GM21447 (cell line): Measurements from ENCODE around the gene SLC47A1.
"Not testable (repeated sequence)": the region's sequence is repeated elsewhere in the genome, so short reads cannot be mapped to it uniquely, and the experiment has no call there.

Source experiments
- ATAC-seq: cut with Tn5 transposase; IDR thresholded peaks from one replicate; pipeline ENCODE4 v1.9.1; 2021; ENCODE audit not compliant: unreplicated experiment

SLC47A1 gene

GRCh38 chr17:19533718-19534561 is at the start of gene SLC47A1:
SLC47A1 (plus strand) TSS chr17:19533854; CDS start chr17:19533940, 86 bp downstream.
- no peak for ATAC-seq

GRCh38 chr17:19485800-19486340 is 47.8 kb upstream of the SLC47A1 start:
- ATAC-seq = no peak

- no peak for ATAC-seq
Measured at GRCh38 chr17:19486351-19487023, 47.2 kb upstream of the SLC47A1 start.

GRCh38 chr17:19487024-19487600 is 46.5 kb upstream of the SLC47A1 start:
- ATAC-seq = no peak

GRCh38 chr17:19492141-19492540 is 41.5 kb upstream of the SLC47A1 start:
- ATAC-seq = no peak

GRCh38 chr17:19494961-19495806 is 38.5 kb upstream of the SLC47A1 start:
- no peak for ATAC-seq

GRCh38 chr17:19495828-19496528 is 37.7 kb upstream of the SLC47A1 start:
- no peak for ATAC-seq

GRCh38 chr17:19497624-19498023 is 36.0 kb upstream of the SLC47A1 start:
- no peak for ATAC-seq

- no peak for ATAC-seq
Measured at GRCh38 chr17:19501219-19501618, 32.4 kb upstream of the SLC47A1 start.

GRCh38 chr17:19502517-19502916 is 31.1 kb upstream of the SLC47A1 start:
- no peak for ATAC-seq

- not testable (repeated sequence) for ATAC-seq
Measured at GRCh38 chr17:19505561-19505960, 28.1 kb upstream of the SLC47A1 start.

- peak; percentile 69 for ATAC-seq
Measured at GRCh38 chr17:19507775-19508576, 25.7 kb upstream of the SLC47A1 start.

GRCh38 chr17:19508577-19508867 is 25.1 kb upstream of the SLC47A1 start:
- peak; percentile 26 for ATAC-seq

GRCh38 chr17:19509281-19509852 is 24.3 kb upstream of the SLC47A1 start:
- not testable (repeated sequence) for ATAC-seq

- ATAC-seq = no peak
Measured at GRCh38 chr17:19510903-19511302, 22.8 kb upstream of the SLC47A1 start.

GRCh38 chr17:19513897-19514488 is 19.7 kb upstream of the SLC47A1 start:
- no peak for ATAC-seq

GRCh38 chr17:19517699-19518098 is 16.0 kb upstream of the SLC47A1 start:
- no peak for ATAC-seq

- not testable (repeated sequence) for ATAC-seq
Measured at GRCh38 chr17:19519388-19520291, 14.0 kb upstream of the SLC47A1 start.
